Sigmoid colon (tissue), 4 donors: Measurements from ENCODE around the gene SMC3.

Source experiments
- CTCF ChIP-seq, 4 experiments: fragments of 450-650 bp in 3 of 4; fragments of 200-600 bp in 1 of 4; IDR thresholded peaks; one replicate each; pipeline ENCODE4 v1.5.1; 2016 to 2019; ENCODE audit warnings: antibody characterized with exemption in 4 of 4, mild to moderate bottlenecking in 3 of 4, moderate library complexity in 2 of 4
- POLR2AphosphoS5 ChIP-seq, 4 donors: sonication (generic); formaldehyde crosslinking; IDR thresholded peaks; one replicate each; pipeline ENCODE4 v1.6.1; 2017; ENCODE audit warnings: antibody characterized with exemption in 4 of 4

DNA sequence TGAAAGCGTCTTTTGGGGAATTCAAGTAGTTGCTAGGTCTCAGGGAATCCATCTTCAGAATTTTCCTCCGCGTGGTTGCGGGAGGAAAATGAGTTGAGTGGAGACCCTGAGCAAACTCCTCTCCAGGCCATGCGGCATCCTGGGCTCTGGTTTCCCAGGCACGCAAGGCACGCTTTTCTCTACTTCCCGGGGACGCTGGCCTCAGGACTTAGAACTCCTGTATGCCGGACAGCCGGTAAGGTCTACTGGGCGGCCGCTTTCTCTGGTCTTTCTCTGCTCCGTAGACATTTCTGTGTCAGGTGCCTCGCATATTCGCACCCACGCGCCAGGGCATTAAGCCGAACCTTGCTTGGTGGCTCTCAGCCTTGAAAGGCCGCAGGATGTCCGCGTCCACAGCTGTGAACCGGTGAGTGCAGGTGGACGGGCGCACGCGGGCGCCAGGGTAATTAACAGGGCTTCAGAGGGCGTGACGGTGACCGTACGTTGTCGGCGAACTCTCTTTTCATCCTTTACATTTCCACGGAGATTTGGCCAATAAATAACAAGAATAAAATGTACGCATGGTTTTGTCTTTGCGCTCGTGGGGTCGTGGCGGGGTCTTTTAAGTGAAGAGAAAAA lies 75.6 kb downstream of the SMC3 start:
- TF ChIP-seq CTCF (IDR thresholded peaks at IDR 0.05) (no peak), POLR2AphosphoS5 (IDR thresholded peaks at IDR 0.05) (no peak)
